ENCODE data around the gene GLT6D1.

GLT6D1 gene

DNA sequence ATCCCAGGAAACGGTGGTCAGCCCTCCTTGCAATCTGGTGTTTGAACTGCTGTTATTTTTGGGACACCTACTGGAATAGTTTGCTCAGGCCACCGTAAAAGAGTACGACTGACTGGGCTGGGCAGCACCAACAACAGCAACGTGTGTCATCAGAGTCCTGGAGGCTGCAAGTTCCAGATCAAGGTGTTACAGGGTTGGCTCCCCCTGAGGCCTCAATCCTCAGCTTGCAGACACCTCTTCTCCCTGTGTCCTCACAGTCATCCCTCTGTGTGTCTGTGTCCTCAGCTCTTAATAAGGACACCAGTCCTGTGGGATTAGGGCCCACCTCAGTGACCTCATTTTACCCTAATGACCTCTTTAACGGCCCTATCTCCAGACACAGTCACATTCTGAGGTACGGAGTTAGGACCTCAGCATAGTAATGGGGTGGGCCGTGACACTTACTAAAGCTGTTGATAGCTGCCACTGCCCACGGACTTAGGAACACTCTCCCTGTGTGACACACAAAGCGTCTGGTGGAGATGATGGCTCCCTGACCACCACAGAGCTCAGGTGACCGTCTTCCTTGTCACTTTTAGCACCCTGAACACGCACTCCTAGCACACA, 16.8 kb downstream of the GLT6D1 start:
- DNase-seq (ENCODE audit: low read depth), result no peak

GRCh38 chr9:135620558-135620957, 18.8 kb downstream of the GLT6D1 start:
- no peak for DNase-seq (ENCODE audit: low read depth)

DNA sequence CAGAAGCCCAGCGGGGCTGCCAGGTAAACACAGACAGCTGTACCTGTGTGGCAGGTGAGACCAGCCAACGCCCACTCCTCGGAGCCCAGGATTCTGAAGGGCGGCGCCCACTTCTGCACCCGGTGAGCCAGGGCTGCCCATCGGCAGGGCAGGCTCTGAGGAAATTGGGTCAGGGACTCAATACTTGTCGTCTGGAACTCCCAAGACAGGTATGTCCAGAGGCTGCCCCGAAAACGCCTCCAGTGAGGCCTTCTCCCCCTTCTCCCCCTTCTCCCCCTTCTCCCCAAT, 19.8 kb downstream of the GLT6D1 start:
- no peak for DNase-seq (ENCODE audit: low read depth)

GRCh38 chr9:135618866-135619598, 20.3 kb downstream of the GLT6D1 start:
- no peak for DNase-seq (ENCODE audit: low read depth)

GRCh38 chr9:135617991-135618411, 21.3 kb downstream of the GLT6D1 start:
- DNase-seq (ENCODE audit: low read depth), result no peak

DNA sequence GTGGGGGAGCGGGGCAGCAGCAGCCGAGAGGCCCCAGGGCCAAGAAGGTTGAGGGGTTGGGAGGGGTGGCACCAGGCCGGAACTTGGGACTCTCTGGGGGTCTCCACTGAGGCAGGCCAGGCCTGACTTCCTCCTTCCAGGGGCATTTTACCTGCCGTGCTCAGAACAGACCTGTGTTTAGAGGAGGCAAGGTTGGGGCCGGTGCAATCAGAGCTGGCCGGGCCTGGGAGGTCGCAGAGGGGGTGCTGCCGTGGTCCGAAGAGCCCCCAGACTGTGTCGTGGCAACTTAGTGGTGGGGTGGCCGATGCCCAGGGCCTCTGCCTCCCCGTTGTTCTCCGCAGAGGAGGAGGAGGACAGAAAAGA, 21.8 kb downstream of the GLT6D1 start:
- no peak for DNase-seq (ENCODE audit: low read depth)

GRCh38 chr9:135616619-135617537, 22.5 kb downstream of the GLT6D1 start:
- DNase-seq (ENCODE audit: low read depth), result no peak

DNA sequence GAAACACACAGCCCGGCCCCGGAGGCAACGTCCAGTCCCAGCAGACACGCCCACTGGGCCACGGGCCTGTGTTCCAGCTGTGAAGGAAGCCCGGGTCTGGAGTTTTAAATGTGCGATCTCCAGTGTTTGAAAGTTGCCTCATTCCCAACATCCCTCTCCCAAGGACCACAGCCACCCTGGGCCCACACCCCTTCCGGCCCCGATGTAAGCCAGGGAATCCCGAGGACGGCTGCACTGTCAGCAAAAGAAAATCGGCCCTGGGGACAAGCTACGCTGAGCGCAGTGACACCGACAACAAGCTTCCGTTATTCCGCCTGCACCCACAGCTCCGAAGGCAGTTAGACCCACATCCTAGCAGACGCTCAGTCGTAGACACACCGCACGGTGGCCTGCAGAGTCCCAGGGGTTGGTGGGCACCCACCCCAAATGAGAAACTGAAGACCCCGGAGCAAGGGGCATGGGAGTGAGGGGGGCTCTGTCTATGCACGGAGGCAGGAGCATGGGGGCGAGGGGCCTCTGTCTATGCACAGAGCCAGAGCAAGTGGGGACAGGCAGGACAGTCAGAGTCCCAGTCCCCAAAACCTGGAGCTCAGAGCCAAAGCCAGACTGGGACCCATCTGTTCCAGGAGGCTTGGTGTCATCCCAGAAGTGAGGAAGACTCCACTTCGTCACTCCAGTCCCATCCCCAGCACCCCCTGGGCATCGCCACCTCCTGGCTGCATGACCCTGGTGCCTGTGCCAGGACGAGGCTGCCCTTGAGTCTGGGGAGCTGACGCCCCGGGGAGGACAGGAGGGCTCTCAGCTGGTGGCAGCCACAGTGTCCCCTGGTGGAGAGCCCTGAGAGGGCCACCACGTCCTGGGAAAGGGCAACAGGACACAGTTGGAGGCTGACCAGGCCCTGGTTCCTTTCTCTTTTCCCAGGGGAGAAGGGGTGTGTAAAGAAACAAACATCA, 23.4 kb downstream of the GLT6D1 start:
- no peak for DNase-seq (ENCODE audit: low read depth)

GRCh38 chr9:135614821-135615665, 24.3 kb downstream of the GLT6D1 start:
- DNase-seq (ENCODE audit: low read depth), result no peak

DNA sequence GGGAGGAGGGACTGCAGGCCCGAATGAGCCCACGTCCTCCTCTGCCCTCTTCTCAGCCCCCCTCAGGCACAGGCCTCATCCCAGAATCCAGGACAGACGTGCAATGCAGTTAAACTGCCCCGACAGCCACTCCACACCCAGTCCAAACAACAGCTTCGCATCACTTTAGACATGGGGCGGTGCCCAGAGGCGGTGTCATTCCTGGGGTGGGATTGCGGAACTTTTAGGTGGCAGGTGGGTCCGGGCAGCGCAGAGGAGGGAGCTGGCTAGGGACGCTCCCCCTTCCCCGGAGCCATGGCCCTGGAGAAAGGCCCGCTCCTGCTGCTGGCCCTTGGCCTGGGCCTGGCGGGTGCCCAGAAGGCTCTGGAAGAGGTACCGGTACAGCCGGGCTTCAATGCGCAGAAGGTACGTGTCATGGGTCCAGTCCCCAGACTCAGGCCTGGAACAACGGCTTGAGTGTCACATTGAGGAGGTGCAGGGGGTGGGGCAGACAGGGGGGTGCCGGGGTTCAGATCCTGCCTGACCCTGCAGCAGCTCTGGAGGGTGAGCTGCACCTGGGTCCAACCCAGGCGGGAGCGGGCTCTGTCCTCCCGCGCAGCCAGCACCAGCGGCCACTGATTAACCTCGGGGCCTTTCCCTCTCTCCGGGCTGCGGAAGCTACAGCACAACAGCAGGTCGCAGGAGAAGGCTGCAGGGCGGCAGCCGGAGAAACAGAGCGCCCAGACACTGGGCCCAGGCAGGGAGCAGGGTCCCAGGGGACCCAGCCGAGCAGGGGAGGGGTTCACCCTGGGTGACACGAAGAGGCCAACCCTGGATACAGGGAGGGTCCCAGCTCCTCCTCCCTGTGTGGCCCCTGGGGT, 25.2 kb downstream of the GLT6D1 start:
- DNase-seq (ENCODE audit: low read depth), result no peak

DNA sequence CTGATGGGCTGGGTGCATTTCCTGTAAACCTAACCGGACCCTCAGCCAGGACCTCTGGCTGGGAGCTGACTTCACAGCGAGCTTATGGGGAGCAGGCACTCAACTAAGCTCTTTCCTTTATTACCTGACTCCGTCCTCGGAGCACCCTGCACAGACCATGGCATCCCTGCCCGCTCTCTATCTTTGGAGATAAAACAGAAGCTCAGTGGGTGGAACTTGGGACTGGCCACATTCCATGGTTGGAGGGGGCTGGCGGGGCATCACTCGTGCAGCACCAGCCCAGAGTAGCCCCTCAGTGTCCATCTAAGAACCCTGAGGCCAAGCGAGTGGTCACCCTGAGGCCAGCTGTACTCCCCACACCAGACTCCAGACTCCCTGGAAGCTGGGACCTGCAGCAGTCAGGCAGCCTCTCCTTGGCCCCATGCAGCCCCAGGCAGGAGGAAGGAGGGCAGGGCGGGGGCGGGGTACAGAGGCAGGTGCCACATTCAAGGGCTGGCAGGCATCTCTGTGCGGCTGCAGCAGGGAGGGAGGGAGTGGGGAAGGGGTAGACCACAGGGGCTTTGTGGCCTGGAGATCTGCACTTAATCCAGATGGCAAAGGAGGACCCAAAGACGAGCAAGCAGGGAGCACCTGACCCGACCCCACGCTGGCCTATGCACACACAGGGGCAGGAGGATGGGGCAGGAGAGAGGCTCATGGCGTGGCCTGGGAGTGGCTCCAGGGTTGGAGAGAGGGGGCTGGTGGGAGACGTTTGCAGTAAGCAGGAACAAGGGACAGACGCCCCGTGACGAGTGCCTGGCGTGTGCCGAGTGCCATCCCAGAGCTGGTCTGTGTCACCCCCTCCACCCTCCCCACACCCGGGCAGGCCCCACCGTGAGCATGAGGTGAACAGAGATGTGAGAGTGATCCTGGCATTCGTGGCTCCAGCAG, 26.1 kb downstream of the GLT6D1 start:
- no peak for DNase-seq (ENCODE audit: low read depth)

DNA sequence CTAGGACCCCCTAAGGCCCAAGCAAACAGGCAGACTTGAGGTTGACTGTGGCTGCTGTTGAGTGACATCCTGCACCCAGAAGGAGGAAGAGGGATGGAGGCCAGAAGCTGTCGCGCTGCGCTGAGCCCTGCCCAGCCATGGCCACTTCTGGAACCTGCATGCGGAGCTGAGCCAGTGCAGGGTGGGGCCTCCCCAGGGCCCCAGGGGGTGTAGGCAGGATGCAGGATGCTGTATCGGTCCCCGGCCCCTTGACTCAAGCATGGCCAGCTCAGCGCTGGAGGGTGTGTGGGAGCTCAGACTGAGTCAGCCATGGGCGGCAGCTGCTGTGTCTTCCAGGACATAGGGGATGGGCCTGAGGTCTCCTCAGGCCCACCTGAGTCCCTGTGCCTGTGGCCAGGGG, 26.9 kb downstream of the GLT6D1 start:
- no peak for DNase-seq (ENCODE audit: low read depth)

- DNase-seq (ENCODE audit: low read depth), result no peak
Measured at GRCh38 chr9:135611875-135612209, 27.5 kb downstream of the GLT6D1 start.

DNA sequence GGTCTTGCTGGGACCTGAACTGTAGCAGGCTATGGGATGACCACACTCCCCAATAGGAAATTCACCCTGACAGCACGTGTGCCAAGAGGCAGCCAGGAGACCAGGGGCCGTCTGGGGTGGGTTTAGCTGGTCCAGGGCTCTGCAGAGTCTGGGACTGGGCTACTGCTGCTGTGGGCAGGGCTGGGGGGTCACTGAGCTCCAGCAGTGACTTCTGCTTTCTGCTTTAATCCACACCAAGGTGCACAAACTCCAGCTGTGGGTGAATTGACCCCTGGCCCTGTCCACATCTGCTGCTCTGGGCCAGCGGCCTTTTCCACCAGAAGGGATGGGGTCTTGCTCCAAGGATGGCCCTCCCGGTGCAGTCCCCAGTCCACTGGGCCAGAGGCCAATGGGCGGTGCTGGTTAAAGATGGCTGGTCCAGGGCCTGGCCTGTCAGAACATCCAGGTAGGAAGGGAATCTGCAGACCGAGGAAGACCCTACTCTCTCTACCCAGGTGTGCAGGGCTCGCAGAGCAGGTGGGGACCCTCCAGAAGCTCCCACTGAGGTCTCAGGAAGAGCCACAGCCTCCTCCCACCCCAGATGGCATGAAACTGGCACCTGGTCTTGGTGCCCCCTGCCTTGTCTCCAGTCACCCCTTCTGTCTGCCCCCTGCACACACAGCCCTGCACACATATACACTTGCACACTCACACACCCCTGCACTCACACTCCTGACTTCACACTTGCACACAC, 28.0 kb downstream of the GLT6D1 start:
- DNase-seq (ENCODE audit: low read depth), result no peak

DNA sequence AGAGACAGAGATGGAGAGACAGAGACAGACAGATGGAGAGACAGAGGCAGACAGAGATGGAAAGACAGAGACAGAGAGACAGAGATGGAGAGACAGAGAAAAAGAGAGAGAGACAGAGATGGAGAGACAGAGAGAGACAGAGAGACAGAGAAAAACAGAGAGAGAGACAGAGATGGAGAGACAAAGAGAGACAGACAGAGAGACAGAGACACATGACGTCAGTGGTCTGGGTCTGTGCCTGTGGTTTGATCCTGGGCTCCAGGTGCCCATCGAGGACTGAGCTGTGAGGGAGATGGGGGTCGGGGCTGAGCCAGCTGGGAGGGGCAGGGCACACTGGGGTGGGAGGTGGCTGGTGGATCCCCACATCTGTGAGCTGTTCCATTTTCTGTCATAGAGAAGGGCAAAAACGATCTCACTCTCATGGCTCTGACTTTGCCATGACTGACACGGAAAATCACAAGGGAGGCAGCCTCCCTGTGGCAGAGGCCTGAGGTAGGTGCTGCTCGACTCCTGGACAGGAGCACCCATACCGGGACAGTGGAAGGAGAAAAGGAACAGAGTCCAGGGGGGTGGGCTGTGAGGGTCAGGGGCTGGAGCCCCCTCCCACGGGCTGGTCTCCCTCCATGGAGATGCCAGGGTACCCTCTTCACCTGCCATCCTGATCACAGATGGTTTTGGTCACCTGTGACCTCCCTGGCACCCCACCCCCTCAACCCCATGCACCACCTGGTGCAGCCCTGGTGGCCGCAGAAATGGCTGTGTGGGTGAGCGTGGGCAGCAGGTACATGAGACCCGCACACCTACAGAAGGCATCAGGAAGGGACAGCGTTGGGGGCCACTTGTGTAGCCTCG, 28.8 kb downstream of the GLT6D1 start:
- no peak for DNase-seq (ENCODE audit: low read depth)

- no peak for DNase-seq (ENCODE audit: low read depth)
Measured at GRCh38 chr9:135609366-135609955, 29.9 kb downstream of the GLT6D1 start.

DNA sequence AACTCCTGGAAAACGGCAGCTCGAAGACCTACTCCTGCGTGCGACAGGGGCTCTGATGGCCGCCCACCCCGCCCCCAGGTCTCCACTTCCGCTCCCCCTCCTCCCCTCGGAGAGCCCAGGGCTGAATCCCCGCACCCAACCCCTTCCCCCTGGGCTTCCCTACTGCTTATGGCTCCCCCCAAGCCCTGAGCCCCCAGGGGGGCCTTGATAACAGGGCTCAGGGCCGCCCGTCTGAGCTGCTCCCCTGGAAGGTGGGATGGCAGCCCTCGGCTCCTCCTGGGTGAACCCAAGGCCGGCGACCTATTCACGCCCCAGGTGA, 30.4 kb downstream of the GLT6D1 start:
- no peak for DNase-seq (ENCODE audit: low read depth)

All from HS-5 (cell line).